Stimulated activated CD4-positive, alpha-beta T cell treated with anti-CD3 and anti-CD28 coated beads, Interleukin-4, amount 100 ng/mL, for 48 hours (primary cell): Measurements from ENCODE around the gene CTPS2.
A peak's percentile ranks its signal among the peaks of the same experiment; 100 is the strongest.
"Not testable (repeated sequence)": the region's sequence is repeated elsewhere in the genome, so short reads cannot be mapped to it uniquely, and the experiment has no call there.

Experiments used
- DNase-seq, 2 donors: peaks; one replicate each; pipeline ENCODE4 v3.0.0-alpha.2; 2020; ENCODE audit warnings: low read depth in 2 of 2

CTPS2 gene

DNA sequence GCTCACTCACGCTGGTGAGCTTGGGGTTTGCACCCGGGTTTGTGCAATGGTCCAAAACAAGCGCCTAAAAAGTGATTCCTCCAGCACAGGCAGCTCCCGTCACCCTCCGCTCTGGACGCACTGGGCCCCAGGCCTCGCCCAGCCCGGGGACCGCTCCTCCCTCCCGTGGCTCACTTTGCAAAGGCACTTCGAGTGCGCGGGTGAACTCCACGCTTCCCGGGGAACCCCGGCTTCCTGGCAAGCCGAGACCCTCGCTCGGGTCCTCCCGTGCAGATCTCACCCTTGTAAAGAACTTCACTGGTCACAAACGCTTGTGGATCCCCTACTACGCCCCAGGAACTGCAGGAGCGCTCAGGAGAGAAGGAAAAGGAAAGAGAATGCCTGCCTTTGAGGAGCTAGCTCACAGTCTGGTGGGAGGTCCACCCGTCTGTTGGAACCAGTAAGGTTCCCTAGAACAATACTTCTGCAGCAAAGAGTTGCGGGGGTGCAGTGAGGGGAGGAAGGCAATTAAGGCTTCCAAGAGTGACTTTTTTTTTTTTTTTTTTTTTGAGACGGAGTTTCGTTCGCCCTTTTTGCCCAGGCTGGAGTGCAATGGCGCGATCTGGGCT, at the start of gene CTPS2:
Gene CTPS2, minus strand, starts transcription at position 122 of the 608 bp plus-strand sequence. CDS start 9,767 bp downstream, outside the sequence.
- DNase-seq: peak; percentile 30 to 33

DNA sequence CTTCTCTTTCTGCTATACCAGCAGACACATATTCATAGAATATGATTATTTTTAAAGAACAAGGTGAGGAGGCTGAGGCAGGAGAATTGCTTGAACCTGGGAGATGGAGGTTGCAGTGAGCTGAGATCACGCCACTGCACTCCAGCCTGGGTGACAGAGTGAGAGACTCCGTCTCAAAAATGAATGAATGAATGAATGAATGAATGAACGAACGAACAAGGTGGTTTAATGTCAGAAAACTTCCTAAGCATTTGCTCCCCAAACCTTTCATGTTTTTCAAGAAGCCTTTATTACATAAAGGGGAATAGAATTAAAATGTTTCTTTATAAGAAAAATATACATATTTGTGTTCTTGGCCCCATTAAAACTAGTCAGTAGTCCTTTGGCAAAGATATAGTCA, 49.0 kb upstream of the CTPS2 start:
- not testable (repeated sequence) for DNase-seq

- DNase-seq: no peak
These were observed 44.3 kb upstream of the CTPS2 start for GRCh38 chrX:16756724-16757123.

GRCh38 chrX:16754019-16754418, 41.5 kb upstream of the CTPS2 start:
- no peak for DNase-seq

GRCh38 chrX:16750136-16750535, 37.7 kb upstream of the CTPS2 start:
- no peak for DNase-seq

DNA sequence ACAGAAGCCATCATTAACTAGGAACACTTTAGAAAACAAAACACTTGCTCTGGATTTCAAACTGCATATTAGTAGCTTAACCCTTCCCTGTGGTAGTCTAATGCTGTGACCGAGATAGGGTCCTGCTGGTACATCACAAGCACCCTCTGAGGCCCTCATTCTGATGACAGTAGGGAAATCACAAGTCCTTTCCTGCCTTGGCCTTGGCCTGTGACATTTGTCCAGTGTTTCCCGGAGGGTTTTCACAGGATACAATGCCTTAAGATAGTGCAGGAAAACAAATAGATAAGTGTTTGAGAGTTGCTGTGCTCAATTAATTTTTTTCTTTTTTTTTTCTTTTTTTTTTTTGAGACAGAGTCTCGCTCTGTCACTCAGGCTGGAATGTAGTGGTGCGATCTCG, 36.0 kb upstream of the CTPS2 start:
- no peak for DNase-seq

GRCh38 chrX:16745659-16746058, 33.2 kb upstream of the CTPS2 start:
- no peak for DNase-seq

- no peak for DNase-seq
These were observed 32.6 kb upstream of the CTPS2 start for GRCh38 chrX:16745102-16745501.

GRCh38 chrX:16743604-16744325, 31.3 kb upstream of the CTPS2 start:
- no peak for DNase-seq

DNA sequence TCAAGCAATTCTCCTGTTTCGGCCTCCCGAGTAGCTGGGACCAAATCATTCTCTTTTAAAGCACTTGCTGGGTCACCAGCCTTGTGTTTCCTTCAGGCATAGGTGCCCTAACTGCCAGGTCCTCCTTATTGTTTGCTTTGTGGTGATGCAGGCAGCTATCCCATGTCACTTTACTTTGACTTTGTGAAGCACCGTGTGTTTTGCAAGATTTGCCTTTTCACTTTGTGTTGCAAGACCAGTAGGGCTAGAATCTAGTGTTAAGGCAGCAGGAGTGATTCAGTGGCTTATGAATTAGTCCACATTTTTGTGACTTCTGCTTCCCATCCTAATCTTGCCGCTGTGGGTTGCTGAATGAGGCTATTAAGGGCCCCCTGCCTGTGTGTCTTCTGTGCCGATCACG, 27.1 kb upstream of the CTPS2 start:
- DNase-seq: no peak

GRCh38 chrX:16737024-16737423, 24.6 kb upstream of the CTPS2 start:
- no peak for DNase-seq

DNA sequence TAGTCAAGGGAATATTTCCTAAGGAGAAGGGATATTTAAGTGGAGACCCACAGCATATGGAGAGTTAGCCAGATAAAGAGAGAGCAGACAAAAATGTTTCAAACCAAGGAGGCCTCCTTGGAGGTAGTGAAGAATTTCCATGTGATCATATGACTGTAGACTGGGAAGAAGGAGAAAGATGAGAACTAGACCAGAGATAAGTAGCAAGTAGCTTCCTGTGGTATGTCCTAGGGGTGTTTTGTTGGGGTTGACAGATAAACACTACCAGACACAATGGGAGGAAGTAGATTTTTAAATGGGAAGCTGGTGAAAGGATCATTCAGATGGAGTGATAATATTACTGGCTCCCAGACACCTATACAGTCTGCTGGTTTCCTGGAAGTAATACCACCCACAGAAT, 20.5 kb upstream of the CTPS2 start:
- no peak for DNase-seq

GRCh38 chrX:16730450-16730849, 18.0 kb upstream of the CTPS2 start:
- DNase-seq: no peak

DNA sequence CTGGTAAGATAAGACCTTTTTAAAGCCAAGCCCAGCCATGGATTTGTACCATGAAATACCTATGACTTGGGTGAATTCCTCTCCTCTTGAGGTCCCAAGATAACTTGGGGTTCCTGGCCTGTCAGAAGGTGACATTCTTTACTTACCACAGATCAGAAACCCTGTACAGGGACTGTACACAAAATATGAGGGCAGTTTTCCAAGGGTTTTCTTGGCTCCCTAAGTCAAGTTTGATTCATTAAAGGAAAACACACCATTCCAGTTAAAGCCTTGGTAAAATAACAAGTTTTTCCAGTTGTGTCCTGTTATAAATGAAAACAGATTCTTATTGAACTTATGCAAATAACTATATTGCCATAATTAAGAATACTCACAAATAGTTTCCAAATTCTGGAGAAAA, 15.2 kb upstream of the CTPS2 start:
- DNase-seq: no peak

DNA sequence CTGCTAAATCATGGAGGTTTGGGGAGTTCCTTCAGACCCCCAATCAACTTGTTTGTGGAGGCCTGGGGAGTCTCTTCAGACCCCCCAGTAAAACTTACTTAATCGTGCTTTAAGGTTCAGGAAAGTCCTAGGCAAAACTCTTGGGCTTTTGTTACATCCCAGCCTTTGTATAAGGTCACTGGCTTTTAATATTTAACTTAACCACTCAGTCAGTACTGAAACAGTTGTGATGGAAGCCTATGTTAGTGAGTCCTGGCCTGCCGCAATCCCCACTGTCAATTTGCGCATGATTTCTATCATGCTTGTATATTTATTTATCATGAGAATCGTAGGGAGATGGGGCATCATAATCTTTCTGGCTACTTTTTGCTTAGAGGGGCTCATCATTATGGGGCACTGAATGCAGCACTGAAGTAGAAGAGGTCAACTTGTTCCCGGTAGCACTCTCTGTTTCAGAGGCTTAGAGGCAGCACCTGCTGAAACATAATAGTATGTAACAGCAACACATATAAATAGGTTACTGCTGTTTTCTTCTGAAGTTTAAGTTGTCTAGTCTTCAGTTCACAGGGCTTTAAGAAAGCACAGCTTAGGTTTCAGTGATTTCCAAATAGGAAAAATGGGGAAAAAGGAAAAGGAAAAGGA, 14.0 kb upstream of the CTPS2 start:
- DNase-seq: not testable (repeated sequence)

DNA sequence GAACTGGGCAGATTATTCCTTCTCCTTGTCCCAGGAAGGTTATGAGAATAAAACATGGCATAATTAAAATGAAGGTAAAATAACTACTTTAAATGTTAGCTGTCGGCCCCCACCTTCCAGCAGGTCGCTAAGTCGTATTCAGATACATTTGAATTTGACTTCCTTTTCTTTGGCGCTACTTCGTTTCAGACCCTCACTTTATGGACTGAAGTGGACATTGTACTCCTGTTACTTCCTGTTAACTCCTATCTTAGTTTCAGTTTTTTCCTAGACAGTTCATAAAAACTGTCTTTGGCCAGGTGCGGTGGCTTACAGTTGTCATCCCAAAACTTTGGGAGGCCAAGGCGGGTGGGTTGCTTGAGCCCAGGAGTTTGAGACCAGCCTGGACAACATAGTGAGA, 12.6 kb upstream of the CTPS2 start:
- no peak for DNase-seq

GRCh38 chrX:16722481-16722880, 10.0 kb upstream of the CTPS2 start:
- DNase-seq: no peak

DNA sequence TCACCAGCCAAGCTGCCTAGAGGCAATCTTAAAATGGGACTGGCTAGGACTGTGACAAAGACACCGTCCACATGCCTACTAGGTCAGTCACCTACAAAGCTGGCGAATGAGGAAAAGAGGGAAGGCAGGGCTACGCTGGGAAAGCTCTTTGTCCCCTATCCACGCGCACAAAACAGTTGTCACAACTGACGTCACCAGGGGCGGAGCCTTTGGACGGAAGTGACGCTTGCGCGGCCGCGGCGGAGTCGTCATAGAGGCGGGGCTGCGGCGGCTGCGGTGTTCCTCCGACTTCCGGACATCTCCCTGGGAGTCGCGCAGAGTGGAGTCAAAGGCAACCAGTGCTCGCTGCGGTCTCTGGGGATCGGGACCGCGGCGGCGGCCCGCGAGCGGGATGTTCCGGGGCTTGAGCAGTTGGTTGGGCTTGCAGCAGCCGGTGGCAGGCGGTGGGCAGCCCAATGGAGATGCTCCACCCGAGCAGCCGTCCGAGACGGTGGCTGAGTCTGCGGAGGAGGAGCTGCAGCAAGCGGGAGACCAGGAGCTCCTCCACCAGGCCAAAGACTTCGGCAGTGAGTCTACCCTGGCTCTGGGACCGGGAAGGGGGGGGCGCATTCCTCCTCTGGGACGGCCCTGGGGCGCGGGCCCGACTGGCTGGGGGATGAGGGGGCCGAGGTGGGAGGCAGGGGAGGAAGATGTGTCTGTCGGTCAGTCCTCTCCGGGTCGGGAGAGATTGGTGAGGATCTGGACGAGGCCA, 7.0 kb upstream of the CTPS2 start, which contains the start of gene SYAP1:
Gene SYAP1, plus strand, starts transcription at position 279 of the 751 bp plus-strand sequence. Its CDS starts 113 bp downstream, at position 392.
- DNase-seq: peak; percentile 82 to 88

DNA sequence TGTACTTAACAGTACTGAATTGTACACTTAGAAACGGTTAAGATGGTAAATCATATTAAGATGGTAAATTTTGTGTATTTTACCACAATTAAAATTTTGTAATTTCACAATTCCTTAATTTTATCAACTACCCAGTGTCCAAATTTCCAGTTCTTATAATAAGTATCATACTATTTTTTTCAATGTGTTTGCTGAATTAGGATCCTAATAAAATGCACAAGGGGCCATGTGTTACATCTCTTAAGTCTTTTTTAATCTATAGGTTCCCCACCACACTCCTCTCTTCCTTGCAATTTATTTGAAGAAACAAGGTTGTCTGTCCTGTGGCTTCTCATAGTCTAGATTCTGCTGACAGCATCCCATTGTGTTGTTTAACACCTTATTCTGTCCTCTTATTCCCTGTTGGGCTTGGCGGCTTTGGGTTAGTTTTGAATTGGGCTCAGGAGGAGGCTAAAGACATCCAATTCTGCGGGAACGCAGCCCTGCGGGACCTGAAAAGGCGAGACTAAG, 6.4 kb upstream of the CTPS2 start:
- DNase-seq: no peak

GRCh38 chrX:16716451-16716850, 4.0 kb upstream of the CTPS2 start:
- not testable (repeated sequence) for DNase-seq

DNA sequence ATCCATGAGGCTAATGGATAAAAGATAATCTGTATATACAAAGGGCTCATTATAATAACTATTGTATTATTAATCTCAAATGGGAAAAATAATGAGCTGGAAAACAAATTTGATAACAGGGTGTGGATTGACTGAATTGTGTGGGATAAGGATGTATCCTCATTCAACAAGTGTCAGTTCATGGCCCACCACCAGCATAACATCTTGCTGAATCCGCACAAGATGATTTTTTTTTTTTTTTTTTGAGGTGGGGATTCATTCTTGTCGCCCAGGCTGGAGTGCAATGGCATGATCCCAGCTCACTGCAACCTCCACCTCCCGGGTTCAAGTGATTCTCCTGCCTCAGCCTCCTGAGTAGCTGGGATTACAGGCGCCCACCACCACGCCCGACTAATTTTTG, 3.2 kb upstream of the CTPS2 start:
- DNase-seq: not testable (repeated sequence)

DNA sequence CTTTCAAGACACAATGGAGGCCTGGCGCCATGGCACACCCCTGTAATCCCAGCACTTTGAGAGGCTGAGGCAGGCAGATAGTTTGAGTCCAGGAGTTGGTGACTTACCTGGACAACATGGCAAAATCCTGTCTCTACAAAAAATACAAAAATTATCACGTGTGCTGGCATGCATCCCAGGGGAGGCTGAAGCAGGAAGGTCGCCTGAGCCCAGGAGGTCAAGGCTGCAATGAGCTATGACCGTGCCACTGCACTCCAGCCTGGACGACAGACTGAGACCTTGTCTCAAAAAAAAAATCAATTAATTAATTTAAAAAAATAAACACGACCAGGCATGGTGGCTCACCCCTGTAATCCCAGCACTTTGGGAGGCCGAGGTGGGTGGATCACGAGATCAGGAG, 2.0 kb upstream of the CTPS2 start:
- DNase-seq: no peak
